GM12878 (cell line): Measurements from ENCODE around the gene NKD2. TPM values are rescaled to one million over a fixed set of nuclear protein-coding genes. Genes with fewer than 3 reads are reported as not detected.

Experiments
- ATAC-seq: fragments of 200-7000 bp; cut with Tn5 transposase; 3 replicates; pipeline ENCODE4 v1.9.1; 2020; ENCODE audit warnings: mild to moderate bottlenecking, moderate library complexity
- BruUV-seq: library from RNA; stranded (reverse); fragments of 400-500 nt; replicated peaks from 2 replicates; lab custom pipeline; 2021; lab: Mats Ljungman, UMichigan
- CTCF ChIA-PET: fragments of 300-600 bp; sonication (Branson Sonifier 250); formaldehyde crosslinking; extraction: SDS; loops from one replicate; lab custom pipeline; 2021; ENCODE audit warnings: inconsistent platforms; lab: Yijun Ruan, JAX
- POLR2A ChIA-PET: fragments of 350-600 bp; formaldehyde crosslinking; extraction: SDS; loops from one replicate; lab custom pipeline; 2021; ENCODE audit warnings: inconsistent platforms; lab: Charles Lee
- RAD21 ChIA-PET: fragments of 300-600 bp; sonication (Branson Sonifier 250); formaldehyde crosslinking; loops from one replicate; lab custom pipeline; 2023; ENCODE audit warnings: antibody characterized with exemption; ENCODE audit not compliant: unreplicated experiment; lab: Charles Lee
- SMC1A ChIA-PET: fragments of 300-600 bp; sonication (Branson Sonifier 250); formaldehyde crosslinking; loops from one replicate; lab custom pipeline; 2023; ENCODE audit not compliant: unreplicated experiment, uncharacterized antibody; lab: Charles Lee
- DNase-seq: peaks from one replicate; pipeline ENCODE4 v3.0.0-alpha.2; 2011; ENCODE audit warnings: low read depth, low spot score
- FAIRE-seq: peaks from 3 replicates; lab custom pipeline; 2011; peaks lifted over from hg19 to GRCh38; lab: Jason Lieb, UNC
- H2AFZ ChIP-seq: 2 replicates; pipeline ENCODE4 v1.6.0; 2011; ENCODE audit warnings: low read depth, low read length, control low read depth; ENCODE audit not compliant: control insufficient read depth
- H3K27ac ChIP-seq: 2 replicates; pipeline ENCODE4 v1.5.1; 2011; ENCODE audit warnings: control low read depth; ENCODE audit not compliant: control insufficient read depth, insufficient read depth
- H3K27me3 ChIP-seq, 2 experiments: replicated peaks in 1 of 2; 2 replicates each; pipeline versions ENCODE4 v1.6.0 to v1.6.1; 2011; ENCODE audit warnings: low read length in 1 of 2; ENCODE audit not compliant: control insufficient read depth in 2 of 2, insufficient read depth in 2 of 2
- H3K36me3 ChIP-seq, 2 experiments: 2 replicates each; pipeline ENCODE4 v1.5.1; 2011; ENCODE audit warnings: low read length in 1 of 2; ENCODE audit not compliant: control insufficient read depth in 2 of 2, insufficient read depth in 2 of 2
- H3K4me1 ChIP-seq: 2 replicates; pipeline ENCODE4 v1.6.1; 2011; ENCODE audit warnings: mild to moderate bottlenecking, low read length, moderate library complexity, mixed read lengths; ENCODE audit not compliant: control insufficient read depth, insufficient read depth
- H3K4me2 ChIP-seq: 2 replicates; pipeline ENCODE4 v1.6.0; 2011; ENCODE audit warnings: control low read depth; ENCODE audit not compliant: control insufficient read depth, insufficient read depth
- H3K4me3 ChIP-seq: fragments of 200-600 bp; sonication (generic); 2 replicates; pipeline ENCODE4 v1.5.1; 2016
- H3K79me2 ChIP-seq: 2 replicates; pipeline ENCODE4 v1.6.0; 2011; ENCODE audit warnings: low read length; ENCODE audit not compliant: control insufficient read depth, insufficient read depth
- H3K9ac ChIP-seq: 2 replicates; pipeline ENCODE4 v1.8.0; 2011; ENCODE audit warnings: low read length, control low read depth, mixed read lengths; ENCODE audit not compliant: control insufficient read depth, insufficient read depth
- H3K9me3 ChIP-seq: replicated peaks from 3 replicates; pipeline ENCODE4 v1.5.1; 2011; ENCODE audit warnings: mild to moderate bottlenecking, low read length; ENCODE audit not compliant: control insufficient read depth, insufficient read depth
- H4K20me1 ChIP-seq: 2 replicates; pipeline ENCODE4 v1.6.0; 2011; ENCODE audit not compliant: control insufficient read depth, insufficient read depth
- ASH2L ChIP-seq: fragments of 300-600, 200-600 bp; sonication (generic); IDR thresholded peaks from 2 replicates; pipeline ENCODE4 v1.6.1; 2017; ENCODE audit warnings: low read depth, mild to moderate bottlenecking, borderline replicate concordance
- CTCF ChIP-seq, 3 experiments: IDR thresholded peaks in 2 of 3; conservative IDR thresholded peaks in 1 of 3; 2 replicates each; pipeline ENCODE4 v1.5.1; 2011; ENCODE audit warnings: low read depth in 3 of 3, low read length in 3 of 3, mild to moderate bottlenecking in 3 of 3, control low read depth in 2 of 3, moderate library complexity in 2 of 3, inconsistent platforms in 1 of 3, mixed read lengths in 1 of 3; ENCODE audit not compliant: control insufficient read depth in 2 of 3, insufficient read depth in 1 of 3; ENCODE audit errors: extremely low read depth in 1 of 3
- SIN3A ChIP-seq: IDR thresholded peaks from 2 replicates; pipeline ENCODE4 v1.6.1; 2012; ENCODE audit warnings: low read depth, low read length, improper control_type of control experiment
- SIX5 ChIP-seq: IDR thresholded peaks from 2 replicates; pipeline ENCODE4 v1.6.1; 2011; ENCODE audit warnings: mild to moderate bottlenecking, low read depth, low read length, moderate library complexity; ENCODE audit not compliant: severe bottlenecking
- SUZ12 ChIP-seq: fragments of 200-600 bp; sonication (generic); IDR thresholded peaks from one replicate; pipeline ENCODE4 v1.6.1; 2018; ENCODE audit warnings: antibody characterized with exemption, mild to moderate bottlenecking; ENCODE audit not compliant: unreplicated experiment
- WGBS: methylation state at CpG from one replicate; pipeline ENCODE4 v1.1.6; 2016; ENCODE audit warnings: low lambda C conversion rate; ENCODE audit not compliant: insufficient replicate concordance, insufficient coverage; ENCODE audit errors: missing lambda C conversion rate; 5-methylcytosine and 5-hydroxymethylcytosine counted together
- in situ Hi-C: fragments of 300-500 bp; cut with MboI; formaldehyde crosslinking; loops from 9 replicates; pipeline ENCODE4 v1.14.3; 2018; ENCODE audit warnings: mixed read lengths
- intact Hi-C: fragments of 100-400 bp; cut with micrococcal nuclease; formaldehyde crosslinking; loops from one replicate; pipeline ENCODE4 v1.14.2; 2022; ENCODE audit not compliant: unreplicated experiment
- polyA plus RNA-seq, 11 experiments: library from polyadenylated mRNA; depleted of rRNA in 4 of 11; unstranded in 6 of 11; stranded (reverse) in 5 of 11; fragments of >200 nt; fragmentation: Nextera tagmentation in 4 of 11; fragmentation: Illumina TruSeq in 1 of 11; extraction: Ambion mirVana in 4 of 11; extraction: Trizol in 1 of 11; gene quantifications; 1 replicate in 1 of 11; 2 replicates in 10 of 11; pipeline versions ENCODE4 v1.2.1 to v1.2.3, GENCODE V29; 2011 to 2016; ENCODE audit warnings: inconsistent platforms in 2 of 11, missing spikeins in 2 of 11, low read depth in 1 of 11
- total RNA-seq, 4 experiments: library from RNA; depleted of rRNA in 3 of 4; stranded (reverse); fragments of >200 nt in 3 of 4; fragmentation: Illumina TruSeq in 1 of 4; extraction: Trizol in 1 of 4; gene quantifications; 2 replicates each; pipeline versions ENCODE4 v1.2.1 to v1.2.3, GENCODE V29; 2013 to 2021
- TF ChIP-seq, protein P1 (sequence below): IDR thresholded peaks from 2 replicates; pipeline ENCODE4 v1.6.1; 2012; ENCODE audit warnings: mild to moderate bottlenecking, low read depth, low read length

The NKD2 gene
- total and polyA plus RNA-seq, 10 of the 15 experiments (the other 5 are each of a cell fraction or from before 2014, with no cell fraction given) = 0.20 to 0.83 (median 0.26) TPM; not detected in 7

GRCh38 chr5:1009359-1010180, 968 bp downstream of the NKD2 start:
- H3K27ac ChIP-seq = no peak overlapping the region
- peaks cover 7 to 11% of the 10 kb centered on the region in 2 experiments; a peak in 3 of 4 replicates for H3K27me3 ChIP-seq
- no TSS peak for BruUV-seq
- in situ Hi-C loops = loop anchor here (5.0 kb wide), 1 partner anchor 93 kb away; no protein-coding TSS in a partner anchor
- H3K79me2 ChIP-seq = no peaks in the 10 kb centered on the region
- intact Hi-C loops = loop anchor here (10.0 kb wide), 1 partner anchor 135 kb away; no protein-coding TSS in a partner anchor
- no peak overlapping the region for H3K9ac ChIP-seq
- WGBS = 37% methylated on average over 55 of the region's 70 CpGs
- H3K4me2 ChIP-seq = 0 out of 2 replicates have a peak overlapping the region, but pooled peaks have one; percentile 9
- H2AFZ ChIP-seq = no peak overlapping the region
- no peaks in the 10 kb centered on the region for H3K4me1 ChIP-seq
- no peak overlapping the region for H3K4me3 ChIP-seq
- POLR2A ChIA-PET = no interaction called here
- DNase-seq = no peak
- ATAC-seq = no peak
- SMC1A ChIA-PET = no interaction called here
- no peak for TF ChIP-seq SIN3A
- TF ChIP-seq SUZ12 = peak; percentile 81
- H3K9me3 ChIP-seq = no peaks in the 10 kb centered on the region
- CTCF ChIA-PET = interaction anchor here (1.1 to 2.1 kb wide), 4 partner anchors 14 to 644 kb away, joined by 3 to 15 read pairs (median 5); no protein-coding TSS in a partner anchor
- no peaks in the 10 kb centered on the region for H4K20me1 ChIP-seq
- no peaks in the 10 kb centered on the region for H3K36me3 ChIP-seq
- no peak for FAIRE-seq
- RAD21 ChIA-PET = interaction anchor here (1.1 to 1.5 kb wide), 2 partner anchors 86 to 131 kb away, joined by 3 to 6 read pairs; no protein-coding TSS in a partner anchor

DNA sequence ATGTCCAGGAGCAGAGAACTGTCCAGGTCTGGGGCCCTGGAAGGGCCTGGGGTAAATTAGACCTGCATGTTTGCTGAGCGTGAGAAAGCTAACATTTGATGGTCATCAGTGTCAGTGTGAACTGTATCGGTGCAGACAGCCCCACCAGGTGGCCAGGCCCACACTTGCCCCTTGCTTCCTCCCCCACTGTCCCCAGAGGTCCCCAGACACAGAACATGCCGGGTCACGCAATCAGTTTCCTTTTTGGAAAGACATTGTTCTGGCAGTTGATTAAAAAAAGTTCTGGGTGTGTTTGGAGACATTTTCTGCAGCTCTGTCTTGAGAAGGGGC, 1.5 kb downstream of the NKD2 start:
- FAIRE-seq (no peak), DNase-seq (no peak), ATAC-seq (peak; percentile 29; the same call in 2 of the 3 replicates)
- ChIA-PET RAD21 (interaction anchor here (1.1 to 1.5 kb wide), 2 partner anchors 86 to 130 kb away, joined by 3 to 6 read pairs; no protein-coding TSS in a partner anchor), SMC1A (no interaction called here), CTCF (interaction anchor here (1.1 to 2.1 kb wide), 4 partner anchors 14 to 643 kb away, joined by 3 to 15 read pairs (median 5); no protein-coding TSS in a partner anchor), POLR2A (no interaction called here)
- Histone ChIP-seq H2AFZ (no peak overlapping the region), H3K4me2 (no peak overlapping the region), H3K4me1 (no peaks in the 10 kb centered on the region), H3K27me3 (peaks cover 7 to 9% of the 10 kb centered on the region in 2 experiments; a peak in 3 of 4 replicates), H3K27ac (no peak overlapping the region), H3K4me3 (no peak overlapping the region), H3K36me3 (no peaks in the 10 kb centered on the region), H3K9me3 (no peaks in the 10 kb centered on the region), H3K9ac (no peak overlapping the region), H3K79me2 (no peaks in the 10 kb centered on the region), H4K20me1 (no peaks in the 10 kb centered on the region)
- in situ Hi-C loops = loop anchor here (5.0 kb wide), 1 partner anchor 92 kb away; no protein-coding TSS in a partner anchor
- 13% methylated on average over 4 of the region's 4 CpGs for WGBS
- no TSS peak for BruUV-seq
- intact Hi-C loops = loop anchor here (10.0 kb wide), 1 partner anchor 135 kb away; no protein-coding TSS in a partner anchor
- TF ChIP-seq CTCF (IDR thresholded peaks at IDR 0.05 in 2 of 3, conservative IDR thresholded peaks at IDR 0.05 in 1 of 3; ENCODE audit: control insufficient read depth in 2 of 3, extremely low read depth in 1 of 3, insufficient read depth in 1 of 3, low read depth in 3 of 3, low read length in 3 of 3) (peak in 2 of 3 experiments; percentile 7 to 16; a peak in 1 of 6 replicates), ASH2L (no peak), SIX5 (no peak)
- TF ChIP-seq, protein P1, sequence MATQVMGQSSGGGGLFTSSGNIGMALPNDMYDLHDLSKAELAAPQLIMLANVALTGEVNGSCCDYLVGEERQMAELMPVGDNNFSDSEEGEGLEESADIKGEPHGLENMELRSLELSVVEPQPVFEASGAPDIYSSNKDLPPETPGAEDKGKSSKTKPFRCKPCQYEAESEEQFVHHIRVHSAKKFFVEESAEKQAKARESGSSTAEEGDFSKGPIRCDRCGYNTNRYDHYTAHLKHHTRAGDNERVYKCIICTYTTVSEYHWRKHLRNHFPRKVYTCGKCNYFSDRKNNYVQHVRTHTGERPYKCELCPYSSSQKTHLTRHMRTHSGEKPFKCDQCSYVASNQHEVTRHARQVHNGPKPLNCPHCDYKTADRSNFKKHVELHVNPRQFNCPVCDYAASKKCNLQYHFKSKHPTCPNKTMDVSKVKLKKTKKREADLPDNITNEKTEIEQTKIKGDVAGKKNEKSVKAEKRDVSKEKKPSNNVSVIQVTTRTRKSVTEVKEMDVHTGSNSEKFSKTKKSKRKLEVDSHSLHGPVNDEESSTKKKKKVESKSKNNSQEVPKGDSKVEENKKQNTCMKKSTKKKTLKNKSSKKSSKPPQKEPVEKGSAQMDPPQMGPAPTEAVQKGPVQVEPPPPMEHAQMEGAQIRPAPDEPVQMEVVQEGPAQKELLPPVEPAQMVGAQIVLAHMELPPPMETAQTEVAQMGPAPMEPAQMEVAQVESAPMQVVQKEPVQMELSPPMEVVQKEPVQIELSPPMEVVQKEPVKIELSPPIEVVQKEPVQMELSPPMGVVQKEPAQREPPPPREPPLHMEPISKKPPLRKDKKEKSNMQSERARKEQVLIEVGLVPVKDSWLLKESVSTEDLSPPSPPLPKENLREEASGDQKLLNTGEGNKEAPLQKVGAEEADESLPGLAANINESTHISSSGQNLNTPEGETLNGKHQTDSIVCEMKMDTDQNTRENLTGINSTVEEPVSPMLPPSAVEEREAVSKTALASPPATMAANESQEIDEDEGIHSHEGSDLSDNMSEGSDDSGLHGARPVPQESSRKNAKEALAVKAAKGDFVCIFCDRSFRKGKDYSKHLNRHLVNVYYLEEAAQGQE = no peak
